Measurements from ENCODE around the gene PSG11. TPM values are rescaled to one million over a fixed set of nuclear protein-coding genes. Genes with fewer than 3 reads are reported as not detected.
"Not testable (repeated sequence)": the region's sequence is repeated elsewhere in the genome, so short reads cannot be mapped to it uniquely, and the experiment has no call there.

Gene PSG11
- total and polyA plus RNA-seq, 2 of the 8 experiments (the other 6 are each of a cell fraction or from before 2014, with no cell fraction given), result not detected

DNA sequence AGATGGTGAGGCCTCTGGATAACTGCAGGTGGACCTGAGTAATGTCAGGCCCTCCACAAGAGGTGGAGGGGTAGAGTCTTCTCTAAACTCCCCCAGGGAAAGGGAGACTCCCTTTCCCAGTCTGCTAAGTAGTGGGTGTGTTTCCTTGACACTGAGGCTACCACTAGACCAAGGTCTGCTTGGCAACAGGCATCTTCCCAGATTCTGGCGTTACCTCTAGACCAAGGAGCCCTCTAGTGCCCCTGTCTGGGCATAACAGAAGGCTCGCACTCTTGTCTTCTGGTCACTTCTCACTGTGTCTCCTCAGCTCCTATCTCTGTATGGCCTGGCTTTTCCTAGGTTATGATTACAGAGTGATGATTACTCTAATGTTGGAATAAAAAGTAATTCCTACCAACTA is 5.4 kb upstream of the PSG11 start:
- FAIRE-seq; H3K23me2 ChIP-seq (ENCODE audit: low read depth, low read length); DNase-seq (ENCODE audit: low read depth in 1 of 2, low spot score in 2 of 2); H2BK12ac ChIP-seq (ENCODE audit: low read depth, low read length); H3K56ac ChIP-seq (replicated peaks; ENCODE audit: insufficient read length, low read depth, low read length); H3K23ac ChIP-seq (ENCODE audit: insufficient read length); H3K79me2 ChIP-seq (ENCODE audit: control insufficient read depth in 1 of 2, insufficient read depth in 2 of 2, low read length in 2 of 2); H4K5ac ChIP-seq (ENCODE audit: insufficient read length, low read depth, low read length); H3K14ac ChIP-seq (ENCODE audit: insufficient read length); H3K4ac ChIP-seq (replicated peaks; ENCODE audit: insufficient read length, low read depth, low read length); H4K8ac ChIP-seq (ENCODE audit: extremely low read depth, insufficient read depth, low read length); H3K18ac ChIP-seq (ENCODE audit: extremely low read depth, low read length); POLR2A ChIA-PET (ENCODE audit: partially characterized antibody); H3K4me2 ChIP-seq (ENCODE audit: insufficient read depth in 1 of 2, low read depth in 2 of 2, low read length in 2 of 2); H4K91ac ChIP-seq (replicated peaks; ENCODE audit: insufficient read length, low read length); H4K20me1 ChIP-seq (replicated peaks in 1 of 2; ENCODE audit: control insufficient read depth in 1 of 2, insufficient read depth in 2 of 2, low read length in 2 of 2); H2AK5ac ChIP-seq (ENCODE audit: low read depth, low read length); H3K27ac ChIP-seq (ENCODE audit: low read depth, low read length); H3K4me1 ChIP-seq (replicated peaks in 1 of 4; ENCODE audit: control insufficient read depth in 3 of 4, insufficient read depth in 4 of 4, low read length in 3 of 4); CTCF ChIA-PET (ENCODE audit: partially characterized antibody); H3K4me3 ChIP-seq (ENCODE audit: extremely low read depth in 1 of 4, insufficient read depth in 2 of 4, low read depth in 3 of 4, low read length in 4 of 4); H3K9ac ChIP-seq (replicated peaks in 1 of 4; ENCODE audit: extremely low read depth in 1 of 4, low read depth in 3 of 4, low read length in 3 of 4); H3K27me3 ChIP-seq (replicated peaks in 1 of 4; ENCODE audit: control insufficient read depth in 3 of 4, extremely low read depth in 1 of 4, insufficient read depth in 3 of 4, low read length in 3 of 4); H3K79me1 ChIP-seq (ENCODE audit: low read depth, low read length); H3K36me3 ChIP-seq (ENCODE audit: control insufficient read depth in 2 of 4, insufficient read depth in 4 of 4, low read length in 3 of 4); H2BK15ac ChIP-seq (ENCODE audit: low read length); H2AFZ ChIP-seq (ENCODE audit: low read length); H2BK20ac ChIP-seq (ENCODE audit: low read length); H2BK5ac ChIP-seq (ENCODE audit: low read depth, low read length); H2BK120ac ChIP-seq (replicated peaks; ENCODE audit: low read depth, low read length): not testable (repeated sequence)
- peaks cover 6 to 40% of the 10 kb centered on the region in 2 experiments for H3K9me3 ChIP-seq (ENCODE audit: insufficient read depth in 2 of 2, low read depth in 1 of 2, low read length in 1 of 2)
- 83% methylated on average over 2 of the region's 2 CpGs; no CpG with 5 or more reads in 1 of the 2 experiments for WGBS, 2 experiments (ENCODE audit: extremely low coverage in 1 of 2, insufficient coverage in 1 of 2, insufficient read length in 1 of 2, insufficient replicate concordance in 2 of 2, low coverage in 1 of 2, low lambda C conversion rate in 2 of 2, missing lambda C conversion rate in 1 of 2)
